NB4 (cell line): ENCODE data around the gene ADSS1.

Experiments used
- POLR2A ChIP-seq: IDR thresholded peaks from 2 replicates; pipeline ENCODE4 v1.6.1; 2011; ENCODE audit warnings: mild to moderate bottlenecking; ENCODE audit not compliant: insufficient read length; ENCODE audit errors: extremely low read depth
- TF ChIP-seq, protein P1 (sequence below): IDR thresholded peaks from one replicate; pipeline ENCODE4 v1.5.1; 2012; ENCODE audit warnings: low read depth, low read length

GRCh38 chr14:104705340-104706047, 18.5 kb upstream of the ADSS1 start:
- TF ChIP-seq, protein P1, sequence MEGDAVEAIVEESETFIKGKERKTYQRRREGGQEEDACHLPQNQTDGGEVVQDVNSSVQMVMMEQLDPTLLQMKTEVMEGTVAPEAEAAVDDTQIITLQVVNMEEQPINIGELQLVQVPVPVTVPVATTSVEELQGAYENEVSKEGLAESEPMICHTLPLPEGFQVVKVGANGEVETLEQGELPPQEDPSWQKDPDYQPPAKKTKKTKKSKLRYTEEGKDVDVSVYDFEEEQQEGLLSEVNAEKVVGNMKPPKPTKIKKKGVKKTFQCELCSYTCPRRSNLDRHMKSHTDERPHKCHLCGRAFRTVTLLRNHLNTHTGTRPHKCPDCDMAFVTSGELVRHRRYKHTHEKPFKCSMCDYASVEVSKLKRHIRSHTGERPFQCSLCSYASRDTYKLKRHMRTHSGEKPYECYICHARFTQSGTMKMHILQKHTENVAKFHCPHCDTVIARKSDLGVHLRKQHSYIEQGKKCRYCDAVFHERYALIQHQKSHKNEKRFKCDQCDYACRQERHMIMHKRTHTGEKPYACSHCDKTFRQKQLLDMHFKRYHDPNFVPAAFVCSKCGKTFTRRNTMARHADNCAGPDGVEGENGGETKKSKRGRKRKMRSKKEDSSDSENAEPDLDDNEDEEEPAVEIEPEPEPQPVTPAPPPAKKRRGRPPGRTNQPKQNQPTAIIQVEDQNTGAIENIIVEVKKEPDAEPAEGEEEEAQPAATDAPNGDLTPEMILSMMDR = no peak
- TF ChIP-seq POLR2A = no peak
